GM19240 (cell line): Measurements from ENCODE around the gene CCDC88C.
"Not testable (repeated sequence)": the region's sequence is repeated elsewhere in the genome, so short reads cannot be mapped to it uniquely, and the experiment has no call there.

Experiments used
- DNase-seq: peaks from one replicate; pipeline ENCODE4 v3.0.0; 2011; ENCODE audit warnings: low spot score; ENCODE audit not compliant: insufficient read length

CCDC88C gene, protein sequence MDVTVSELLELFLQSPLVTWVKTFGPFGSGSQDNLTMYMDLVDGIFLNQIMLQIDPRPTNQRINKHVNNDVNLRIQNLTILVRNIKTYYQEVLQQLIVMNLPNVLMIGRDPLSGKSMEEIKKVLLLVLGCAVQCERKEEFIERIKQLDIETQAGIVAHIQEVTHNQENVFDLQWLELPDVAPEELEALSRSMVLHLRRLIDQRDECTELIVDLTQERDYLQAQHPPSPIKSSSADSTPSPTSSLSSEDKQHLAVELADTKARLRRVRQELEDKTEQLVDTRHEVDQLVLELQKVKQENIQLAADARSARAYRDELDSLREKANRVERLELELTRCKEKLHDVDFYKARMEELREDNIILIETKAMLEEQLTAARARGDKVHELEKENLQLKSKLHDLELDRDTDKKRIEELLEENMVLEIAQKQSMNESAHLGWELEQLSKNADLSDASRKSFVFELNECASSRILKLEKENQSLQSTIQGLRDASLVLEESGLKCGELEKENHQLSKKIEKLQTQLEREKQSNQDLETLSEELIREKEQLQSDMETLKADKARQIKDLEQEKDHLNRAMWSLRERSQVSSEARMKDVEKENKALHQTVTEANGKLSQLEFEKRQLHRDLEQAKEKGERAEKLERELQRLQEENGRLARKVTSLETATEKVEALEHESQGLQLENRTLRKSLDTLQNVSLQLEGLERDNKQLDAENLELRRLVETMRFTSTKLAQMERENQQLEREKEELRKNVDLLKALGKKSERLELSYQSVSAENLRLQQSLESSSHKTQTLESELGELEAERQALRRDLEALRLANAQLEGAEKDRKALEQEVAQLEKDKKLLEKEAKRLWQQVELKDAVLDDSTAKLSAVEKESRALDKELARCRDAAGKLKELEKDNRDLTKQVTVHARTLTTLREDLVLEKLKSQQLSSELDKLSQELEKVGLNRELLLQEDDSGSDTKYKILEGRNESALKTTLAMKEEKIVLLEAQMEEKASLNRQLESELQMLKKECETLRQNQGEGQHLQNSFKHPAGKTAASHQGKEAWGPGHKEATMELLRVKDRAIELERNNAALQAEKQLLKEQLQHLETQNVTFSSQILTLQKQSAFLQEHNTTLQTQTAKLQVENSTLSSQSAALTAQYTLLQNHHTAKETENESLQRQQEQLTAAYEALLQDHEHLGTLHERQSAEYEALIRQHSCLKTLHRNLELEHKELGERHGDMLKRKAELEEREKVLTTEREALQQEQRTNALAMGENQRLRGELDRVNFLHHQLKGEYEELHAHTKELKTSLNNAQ (N-terminal part only)

DNA sequence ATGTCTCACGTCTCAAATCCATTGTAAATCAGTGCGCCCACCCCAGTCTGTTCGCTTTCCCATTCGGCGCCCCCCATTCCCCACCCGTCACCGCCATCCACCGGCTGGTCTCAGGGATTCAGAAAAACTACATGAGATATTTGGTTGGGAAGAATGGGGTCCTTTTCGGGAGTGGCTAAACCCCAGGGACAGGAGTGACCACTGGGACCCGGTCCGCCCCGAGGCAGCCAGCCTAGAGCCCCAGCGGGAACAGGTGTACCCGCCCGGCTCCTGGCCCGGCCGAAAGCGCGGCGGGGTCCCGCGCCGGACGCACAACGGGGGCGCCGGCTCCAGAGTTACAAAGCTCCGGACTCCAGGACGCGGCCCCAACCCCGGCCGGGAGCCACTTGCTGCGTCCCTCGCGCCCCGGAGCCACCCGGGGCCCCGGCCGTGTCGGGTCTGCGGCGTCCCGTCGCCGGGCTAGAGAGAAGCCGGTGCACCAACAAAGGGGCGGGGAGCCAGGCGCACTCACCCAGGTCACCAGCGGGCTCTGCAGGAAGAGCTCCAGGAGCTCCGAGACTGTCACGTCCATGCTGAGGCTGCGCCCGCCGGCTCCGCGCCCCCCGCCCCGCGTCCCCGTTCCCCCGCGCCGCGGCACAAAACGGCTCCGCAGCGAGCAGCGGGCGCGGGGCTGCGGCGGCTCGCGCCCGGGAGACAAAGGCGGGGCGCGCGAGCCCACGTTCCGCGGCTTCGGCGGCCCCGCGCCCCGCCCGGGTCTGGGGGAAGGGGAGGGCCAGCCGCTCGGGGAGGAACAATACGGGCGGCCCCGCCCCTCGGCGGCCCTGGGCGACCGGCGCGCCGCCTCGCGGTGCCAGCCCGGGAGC lies at the start of gene CCDC88C:
TSS of gene CCDC88C (minus strand) at position 701 of the 863 bp plus-strand sequence. CDS start at position 571, 130 bp downstream.
- no peak for DNase-seq

GRCh38 chr14:91466192-91466591 lies 48.6 kb upstream of the CCDC88C start:
- DNase-seq, result no peak

DNA sequence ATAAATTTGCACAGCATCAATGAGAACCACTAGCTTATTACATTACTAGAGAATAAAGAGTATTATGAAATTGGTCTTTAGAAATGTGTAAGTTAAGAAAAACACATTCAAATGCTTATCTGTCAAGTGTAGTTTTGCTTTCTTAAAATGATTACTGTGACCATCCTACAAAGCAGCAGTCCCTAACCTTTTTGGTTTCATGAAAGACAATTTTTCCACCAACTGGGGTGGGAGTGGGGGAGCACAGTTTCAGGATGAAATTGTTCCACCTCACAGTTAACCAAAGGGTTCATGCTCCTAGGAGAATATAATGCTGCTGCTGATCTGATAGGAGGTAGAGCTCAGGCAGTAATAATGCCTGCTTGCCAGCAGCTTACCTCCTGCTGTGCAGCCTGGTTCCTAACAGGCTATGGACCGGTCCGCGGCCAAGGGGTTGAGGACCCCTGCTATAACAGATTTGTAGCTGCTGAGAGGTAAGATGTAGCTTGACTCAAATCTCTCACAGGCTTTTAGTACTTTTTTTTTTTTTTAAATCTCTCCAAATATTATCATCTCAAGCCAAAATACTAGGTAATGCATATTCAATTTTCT lies 47.1 kb upstream of the CCDC88C start:
- no peak for DNase-seq

DNA sequence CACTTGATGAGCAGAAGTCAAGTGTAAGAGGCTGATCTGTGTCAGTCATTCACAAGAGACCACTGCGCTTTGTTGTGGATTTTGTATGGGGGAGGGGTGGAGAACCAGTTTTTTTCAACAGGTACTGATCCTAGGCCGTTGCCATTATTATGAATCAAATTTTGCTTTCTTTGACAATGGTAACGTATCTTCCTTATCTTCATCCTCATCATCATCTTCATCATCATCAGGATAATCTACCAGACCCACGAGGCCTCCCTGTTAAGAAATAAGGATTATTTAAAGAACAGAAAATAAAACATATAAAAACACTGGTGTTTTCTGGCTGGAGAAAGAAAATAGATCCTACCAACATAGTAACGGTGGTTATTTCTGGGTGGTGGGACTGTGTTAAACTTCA lies 41.0 kb upstream of the CCDC88C start:
- DNase-seq, result no peak

GRCh38 chr14:91456283-91456682 lies 38.7 kb upstream of the CCDC88C start:
- no peak for DNase-seq

DNA sequence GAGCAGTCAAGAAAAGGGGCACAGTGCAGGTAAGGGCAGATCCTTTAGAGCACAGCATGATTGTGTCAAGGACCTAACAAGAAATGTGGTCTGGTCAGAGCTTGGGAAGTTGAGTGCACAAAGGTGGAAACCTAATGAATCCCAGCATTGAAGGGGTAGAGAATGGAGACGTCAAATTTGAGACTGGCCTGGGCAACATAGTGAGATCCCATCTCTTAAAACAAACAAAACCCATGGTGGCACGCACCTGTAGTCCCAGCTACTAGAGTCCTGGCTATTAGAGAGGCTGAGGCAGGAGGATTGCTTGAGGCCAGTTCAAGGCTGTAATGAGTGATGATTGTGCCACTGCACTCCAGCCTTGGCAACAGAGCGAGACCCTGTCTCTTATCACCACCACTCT lies 37.0 kb upstream of the CCDC88C start:
- DNase-seq, result no peak

DNA sequence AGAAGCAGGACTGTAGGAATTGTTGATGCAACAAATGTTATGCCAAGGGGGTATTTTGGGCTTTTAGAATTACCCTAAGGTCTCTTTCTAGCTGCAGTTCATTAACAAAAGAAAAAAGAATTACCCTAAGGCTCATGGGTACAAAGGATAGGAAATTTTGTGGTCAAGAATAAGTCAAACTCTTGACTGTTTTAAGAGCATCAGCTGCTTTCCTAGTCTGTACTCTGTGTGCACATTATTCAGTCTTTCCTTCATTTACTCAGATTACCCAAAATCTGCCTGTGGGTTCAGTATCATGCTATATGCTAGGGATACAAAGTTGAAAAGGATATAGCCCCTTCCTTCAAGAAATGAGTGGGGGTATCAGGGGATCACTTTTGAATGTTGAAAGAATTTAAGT lies 36.5 kb upstream of the CCDC88C start:
- no peak for DNase-seq

- no peak for DNase-seq
Measured at GRCh38 chr14:91453744-91454143, 36.1 kb upstream of the CCDC88C start.

DNA sequence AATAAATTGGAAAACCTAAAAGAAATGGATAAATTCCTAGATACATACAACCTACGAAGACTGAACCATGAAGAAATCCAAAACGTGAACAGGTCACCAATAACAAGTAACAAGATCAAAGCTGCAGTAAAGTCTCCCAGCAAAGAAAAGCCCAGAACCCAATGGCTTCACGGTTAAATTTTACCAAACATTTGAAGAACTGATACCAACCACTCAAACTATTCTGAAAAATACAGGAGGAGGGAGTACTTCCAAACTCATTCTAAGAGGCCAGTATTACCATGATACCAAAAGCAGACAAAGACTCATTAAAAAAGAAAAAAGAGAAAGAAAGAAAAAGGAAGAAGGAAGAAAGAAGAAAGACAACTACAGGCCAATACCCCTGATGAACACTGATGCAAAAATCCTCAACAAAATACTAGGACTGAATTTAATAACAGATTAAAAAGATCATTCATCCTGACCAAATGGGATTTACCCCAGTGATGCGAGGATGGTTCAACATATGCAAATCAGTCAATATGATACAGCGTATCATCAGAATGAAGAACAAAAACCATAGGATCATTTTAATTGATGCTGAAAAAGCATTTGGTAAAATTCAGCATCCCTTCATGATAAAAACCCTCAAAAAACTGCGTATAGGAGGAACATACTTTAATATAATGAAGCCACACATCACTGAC lies 26.9 kb upstream of the CCDC88C start:
- DNase-seq, result no peak

- DNase-seq, result no peak
Measured at GRCh38 chr14:91439345-91439744, 21.7 kb upstream of the CCDC88C start.

DNA sequence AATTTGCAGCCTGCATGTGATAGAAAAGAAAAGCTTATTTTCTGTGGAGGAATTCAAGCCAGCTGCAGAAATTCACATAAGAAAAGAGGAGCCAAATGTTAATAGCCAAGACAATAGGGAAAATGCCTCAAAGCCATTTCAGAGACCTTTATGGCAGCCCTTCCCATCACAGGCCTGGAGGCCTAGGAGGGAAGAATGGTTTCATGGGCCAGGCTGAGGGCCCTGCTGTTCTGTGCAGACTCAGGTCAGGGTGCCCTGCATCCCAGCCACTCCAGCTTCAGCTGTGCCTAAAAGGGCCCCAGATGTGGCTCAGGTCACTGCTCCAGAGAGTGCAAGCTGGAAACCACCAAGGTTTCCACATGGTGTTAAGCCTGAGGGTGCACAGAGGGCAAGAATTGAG lies 21.2 kb upstream of the CCDC88C start:
- no peak for DNase-seq

- DNase-seq, result not testable (repeated sequence)
Measured at GRCh38 chr14:91436266-91436665, 18.6 kb upstream of the CCDC88C start.

GRCh38 chr14:91429385-91429784 lies 11.8 kb upstream of the CCDC88C start:
- no peak for DNase-seq

DNA sequence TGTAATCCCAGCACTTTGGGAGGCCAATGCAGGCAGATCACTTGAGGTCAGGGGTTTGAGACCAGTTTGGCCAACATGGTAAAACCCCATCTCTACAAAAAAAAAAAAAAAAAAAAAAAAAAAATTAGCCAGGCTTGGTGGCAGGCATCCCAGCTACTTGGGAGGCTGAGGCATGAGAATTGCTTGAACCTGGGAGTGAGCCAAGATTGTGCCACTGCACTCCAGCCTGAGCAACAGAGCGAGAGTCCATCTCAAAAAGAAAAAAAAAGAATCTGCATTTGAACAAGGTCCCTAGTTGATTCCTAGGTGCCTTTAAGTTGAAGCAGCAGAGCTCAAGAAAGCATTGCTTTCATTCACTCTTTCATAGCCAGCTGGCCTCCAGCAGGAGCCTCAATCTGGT lies 11.3 kb upstream of the CCDC88C start:
- not testable (repeated sequence) for DNase-seq

DNA sequence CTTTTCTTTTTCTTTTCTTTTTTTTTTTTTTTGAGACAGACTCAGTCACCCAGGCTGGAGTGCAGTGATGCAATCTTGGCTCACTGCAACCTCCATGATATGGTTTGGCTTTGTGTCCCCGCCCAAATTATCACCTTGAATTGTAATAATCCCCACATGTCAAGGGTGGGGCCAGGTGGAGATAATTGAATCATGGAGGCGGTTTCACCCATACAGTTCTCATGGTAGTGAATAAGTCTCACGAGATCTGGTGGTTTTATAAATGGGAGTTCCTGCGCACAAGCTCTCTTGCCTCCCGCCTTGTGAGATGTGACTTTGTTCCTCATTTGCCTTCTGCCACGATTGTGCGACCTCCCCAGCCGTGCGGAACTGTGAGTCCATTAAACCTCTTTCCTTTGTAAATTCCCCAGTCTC lies 7.9 kb upstream of the CCDC88C start:
- not testable (repeated sequence) for DNase-seq

GRCh38 chr14:91424813-91425530 lies 7.4 kb upstream of the CCDC88C start:
- no peak for DNase-seq

DNA sequence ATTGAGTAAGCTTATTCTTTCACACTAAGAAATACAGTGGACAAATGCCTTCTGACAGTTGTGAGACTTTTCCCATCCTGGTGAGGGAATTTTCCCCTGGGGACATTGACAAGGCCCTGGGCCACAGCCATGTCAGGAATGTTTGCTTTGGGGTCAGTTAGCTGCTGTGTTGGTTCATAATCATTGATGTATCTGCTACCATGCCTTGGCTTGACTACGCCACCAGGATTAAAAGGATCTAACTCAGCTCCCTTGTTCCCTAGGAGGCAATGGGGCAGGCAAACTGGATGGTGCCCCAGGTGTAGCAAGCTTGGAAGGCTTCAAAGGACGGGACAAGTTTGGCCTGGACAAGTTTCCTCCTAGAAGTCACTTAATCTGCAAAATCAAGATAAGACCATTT lies 3.1 kb upstream of the CCDC88C start:
- DNase-seq, result no peak

DNA sequence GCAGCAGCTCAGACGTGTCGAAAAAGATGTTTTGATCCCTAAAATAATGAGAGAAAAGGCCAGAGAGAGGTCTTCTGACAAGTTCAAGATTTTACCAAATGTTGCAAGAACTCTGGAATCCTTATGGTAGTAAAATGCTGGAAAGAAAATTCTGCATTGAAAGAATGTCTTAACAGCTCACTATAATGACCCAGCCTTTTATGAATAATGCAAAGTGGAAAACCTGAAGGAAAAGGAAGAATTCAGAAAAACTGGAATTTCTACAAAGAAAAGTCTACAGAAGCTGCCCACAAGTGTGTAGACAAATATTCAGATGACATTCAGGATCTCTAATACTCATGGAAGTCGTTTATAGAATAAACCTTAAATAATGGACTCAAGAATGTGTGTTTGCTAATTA lies 1.8 kb upstream of the CCDC88C start:
- DNase-seq, result no peak

DNA sequence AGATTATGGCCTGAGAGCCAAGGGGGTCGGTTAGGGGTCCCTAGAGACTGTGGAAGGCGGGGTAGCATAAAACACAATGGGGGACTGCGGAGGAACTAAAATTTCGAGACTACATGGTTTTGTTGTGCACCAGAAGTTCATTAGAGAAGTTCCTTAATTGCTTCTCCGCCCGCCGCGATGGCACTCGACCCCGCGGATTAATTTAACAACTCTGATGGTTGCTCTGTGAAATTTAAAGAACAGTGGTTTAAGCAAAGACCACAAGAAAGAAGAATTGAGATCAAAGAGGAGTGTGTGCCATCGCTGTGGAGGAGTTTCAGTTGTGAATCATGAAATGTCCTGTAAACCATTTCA lies 1.4 kb upstream of the CCDC88C start:
- no peak for DNase-seq
